LNCAP (cell line): ENCODE data around the gene AIG1.

Experiments
- TF ChIP-seq, protein P1 (sequence below): fragments of 450-650 bp; IDR thresholded peaks from 2 replicates; pipeline ENCODE4 v1.5.1; 2017; ENCODE audit warnings: mild to moderate bottlenecking

Gene AIG1

DNA sequence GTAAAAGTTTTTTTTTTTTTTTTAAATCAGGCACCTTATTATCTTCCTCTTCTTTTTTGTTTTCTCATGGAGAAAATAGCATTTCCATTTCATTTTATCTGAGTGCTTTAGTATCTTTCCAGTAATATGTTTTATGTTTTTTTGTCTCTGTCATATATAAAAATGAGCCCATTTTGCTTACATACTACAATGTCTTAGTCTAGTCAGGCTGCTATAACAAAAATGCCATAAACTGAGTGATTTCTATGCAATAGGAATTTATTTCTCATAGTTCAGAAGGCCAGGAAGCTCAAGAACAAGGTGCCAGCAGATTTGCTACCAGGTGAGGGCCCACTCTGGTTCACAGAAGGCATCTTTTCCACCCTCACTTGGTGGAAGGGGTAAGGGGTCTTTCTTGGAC is 35.7 kb upstream of the AIG1 start:
- TF ChIP-seq, protein P1, sequence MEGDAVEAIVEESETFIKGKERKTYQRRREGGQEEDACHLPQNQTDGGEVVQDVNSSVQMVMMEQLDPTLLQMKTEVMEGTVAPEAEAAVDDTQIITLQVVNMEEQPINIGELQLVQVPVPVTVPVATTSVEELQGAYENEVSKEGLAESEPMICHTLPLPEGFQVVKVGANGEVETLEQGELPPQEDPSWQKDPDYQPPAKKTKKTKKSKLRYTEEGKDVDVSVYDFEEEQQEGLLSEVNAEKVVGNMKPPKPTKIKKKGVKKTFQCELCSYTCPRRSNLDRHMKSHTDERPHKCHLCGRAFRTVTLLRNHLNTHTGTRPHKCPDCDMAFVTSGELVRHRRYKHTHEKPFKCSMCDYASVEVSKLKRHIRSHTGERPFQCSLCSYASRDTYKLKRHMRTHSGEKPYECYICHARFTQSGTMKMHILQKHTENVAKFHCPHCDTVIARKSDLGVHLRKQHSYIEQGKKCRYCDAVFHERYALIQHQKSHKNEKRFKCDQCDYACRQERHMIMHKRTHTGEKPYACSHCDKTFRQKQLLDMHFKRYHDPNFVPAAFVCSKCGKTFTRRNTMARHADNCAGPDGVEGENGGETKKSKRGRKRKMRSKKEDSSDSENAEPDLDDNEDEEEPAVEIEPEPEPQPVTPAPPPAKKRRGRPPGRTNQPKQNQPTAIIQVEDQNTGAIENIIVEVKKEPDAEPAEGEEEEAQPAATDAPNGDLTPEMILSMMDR: no peak

DNA sequence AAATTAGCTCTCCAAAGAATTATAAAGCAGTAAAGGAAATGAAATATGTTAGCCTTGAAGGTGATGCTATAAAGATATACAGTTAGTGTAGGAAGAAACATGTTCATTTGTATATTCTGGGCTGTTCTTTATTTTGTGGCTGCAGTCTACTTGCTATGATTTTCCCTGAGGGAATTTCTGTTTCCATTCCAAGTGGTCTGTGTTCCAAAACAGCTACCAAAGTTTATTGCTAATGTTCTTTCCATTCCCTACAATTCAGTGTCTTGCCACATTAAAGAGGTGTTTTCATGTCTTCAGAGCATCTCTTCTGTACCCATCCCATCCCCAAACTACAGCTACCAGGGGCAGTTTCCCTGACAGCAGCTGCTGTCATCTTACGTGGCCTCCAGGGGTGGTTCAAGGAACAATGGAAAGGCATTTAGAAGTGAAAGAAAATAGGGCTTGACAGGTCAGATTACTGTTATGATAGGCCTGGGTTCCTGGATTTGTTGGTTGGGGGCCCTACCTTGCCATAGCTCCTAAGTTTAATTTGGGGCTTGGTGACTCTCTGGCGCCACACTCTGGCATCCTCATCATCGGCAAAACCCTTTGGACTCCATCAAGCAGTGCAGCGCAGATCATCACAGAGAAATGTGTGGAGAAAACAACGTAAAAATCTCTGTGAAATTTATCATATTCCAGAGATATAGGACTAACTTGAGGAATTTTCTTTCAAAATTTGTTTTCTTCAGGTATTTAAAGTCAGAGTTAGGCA is 33.8 kb upstream of the AIG1 start:
- TF ChIP-seq, protein P1: peak; percentile 58

DNA sequence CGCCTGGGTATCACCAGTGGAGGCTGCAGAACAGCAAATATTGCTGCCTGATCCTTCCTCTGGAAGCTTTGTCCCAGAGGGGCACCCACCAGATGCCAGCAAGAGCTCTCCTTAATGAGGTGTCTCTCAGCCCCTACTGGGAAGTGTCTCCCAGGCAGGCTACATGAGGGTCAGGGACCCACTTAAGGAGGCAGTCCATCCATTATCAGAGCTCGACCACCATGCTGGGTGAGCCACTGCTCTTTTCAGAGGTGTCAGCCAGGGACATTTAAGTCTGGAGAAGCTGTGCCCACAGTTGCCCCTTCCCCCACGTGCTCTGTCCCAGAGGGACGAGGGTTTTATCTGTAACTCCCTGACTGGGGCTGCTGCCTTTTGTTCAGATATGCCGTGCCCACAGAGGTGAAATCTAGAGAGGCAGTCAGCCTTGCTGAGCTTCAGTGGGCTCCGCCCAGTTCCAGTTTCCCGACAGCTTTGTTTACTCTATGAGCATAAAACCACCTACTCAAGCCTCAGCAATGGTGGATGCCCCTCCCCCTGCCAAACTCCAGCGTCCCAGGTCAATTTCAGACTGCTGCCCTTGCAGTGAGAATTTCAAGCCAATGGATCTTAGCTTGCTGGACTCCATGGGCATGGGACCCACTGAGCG is 25.9 kb upstream of the AIG1 start:
- TF ChIP-seq, protein P1: no peak

DNA sequence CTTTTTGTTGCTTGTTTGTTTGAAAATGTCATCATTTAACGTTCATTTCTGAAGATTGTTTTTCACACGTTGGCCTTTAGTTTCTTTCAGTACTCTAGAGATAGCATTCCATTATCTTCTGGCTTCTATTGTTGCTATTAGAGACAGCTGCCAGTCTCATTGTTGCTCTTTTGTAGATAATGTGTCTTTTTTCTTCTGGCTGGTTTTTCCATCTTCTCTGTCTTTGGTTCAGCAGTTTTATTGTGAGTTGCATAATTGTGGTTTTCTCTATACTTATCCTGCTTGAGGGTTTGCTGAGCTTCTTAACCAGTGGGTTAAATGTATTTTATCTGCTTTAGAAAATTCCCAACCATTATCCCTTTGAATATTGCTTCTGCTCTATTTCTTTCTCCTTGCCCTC is 23.2 kb upstream of the AIG1 start:
- TF ChIP-seq, protein P1: no peak

DNA sequence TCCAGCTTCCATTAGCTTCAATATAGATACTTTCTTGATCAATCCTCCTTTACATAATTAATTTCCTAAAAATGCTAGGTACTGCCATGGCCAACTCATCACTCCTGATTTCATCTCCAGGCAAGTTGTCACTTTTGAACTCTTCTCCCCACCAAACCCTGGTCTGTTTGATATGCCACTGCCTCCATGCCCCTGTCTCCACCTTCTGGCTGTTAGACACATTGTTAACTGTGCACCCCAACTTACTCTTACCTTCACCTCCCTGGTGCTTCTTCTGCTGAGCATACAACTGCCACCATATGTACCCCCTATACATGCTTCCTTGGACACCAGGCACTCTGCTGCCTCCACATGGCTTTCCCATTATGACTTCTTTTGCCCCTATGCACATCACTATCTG is 21.9 kb upstream of the AIG1 start:
- TF ChIP-seq, protein P1: no peak

DNA sequence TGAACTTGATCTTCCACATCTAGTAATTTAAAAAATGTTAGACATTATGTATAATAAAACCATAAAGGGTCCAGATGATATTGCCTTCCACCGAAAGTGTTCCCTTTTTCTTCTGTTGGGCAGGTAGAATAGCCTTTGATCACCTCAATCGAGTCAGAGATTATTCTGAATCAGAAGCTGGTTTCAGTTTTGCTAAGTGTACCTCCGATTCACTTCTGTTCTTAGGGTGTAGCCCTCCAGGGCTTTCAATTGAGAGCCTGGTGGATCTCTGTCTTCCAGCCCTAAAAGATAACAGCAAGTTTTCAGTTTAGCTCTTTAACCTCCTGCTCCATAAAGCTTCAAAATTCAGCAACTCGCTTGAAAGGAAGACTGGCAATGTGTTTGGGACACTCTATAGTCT is 21.1 kb upstream of the AIG1 start:
- TF ChIP-seq, protein P1: no peak

DNA sequence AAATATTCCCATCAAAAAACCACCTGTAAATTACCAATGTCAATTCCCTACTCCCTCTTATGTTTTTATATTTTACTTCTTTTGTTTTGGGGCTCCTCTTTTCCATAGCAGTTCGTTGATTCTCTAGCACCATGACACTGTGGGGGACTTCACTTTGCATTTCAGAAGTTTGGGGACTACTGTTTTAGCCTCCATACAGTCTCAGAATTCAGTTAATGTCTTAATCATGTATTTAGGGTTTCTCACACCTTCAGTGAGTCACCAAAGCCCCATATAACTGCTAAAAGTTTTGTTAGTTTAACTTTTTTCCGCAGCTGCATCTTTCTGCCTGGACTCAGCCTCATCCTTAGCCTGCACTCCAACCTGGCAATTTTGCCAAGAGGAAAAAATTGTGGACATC is 20.7 kb upstream of the AIG1 start:
- TF ChIP-seq, protein P1: no peak
